Spleen (tissue), 11 donors: ENCODE data around the gene AFAP1L2. TPM values are rescaled to one million over a fixed set of nuclear protein-coding genes. Genes with fewer than 3 reads are reported as not detected.

ENCODE experiments used
- DNase-seq: peaks from one replicate; pipeline ENCODE4 v3.0.0-alpha.2; 2020
- H3K27ac ChIP-seq, 8 donors: fragments of 200-600 bp; sonication (generic) in 7 of 8; 1 replicate in 4 of 8; 2 replicates in 4 of 8; pipeline versions ENCODE4 v1.5.0 to v1.8.0; 2016 to 2021; ENCODE audit warnings: inconsistent platforms in 4 of 8, mild to moderate bottlenecking in 4 of 8, moderate library complexity in 1 of 8
- H3K27me3 ChIP-seq, 7 donors: fragments of 200-600 bp; sonication (generic) in 6 of 7; replicated peaks in 1 of 7; 1 replicate in 4 of 7; 2 replicates in 3 of 7; pipeline versions ENCODE4 v1.5.0 to v1.8.0; 2016 to 2021; ENCODE audit warnings: inconsistent platforms in 3 of 7, mild to moderate bottlenecking in 1 of 7
- H3K36me3 ChIP-seq, 6 donors: fragments of 200-600 bp; sonication (generic) in 5 of 6; 1 replicate in 4 of 6; 2 replicates in 2 of 6; pipeline versions ENCODE4 v1.5.0 to v1.8.0; 2016 to 2021; ENCODE audit warnings: inconsistent platforms in 2 of 6
- H3K4me1 ChIP-seq, 6 donors: fragments of 200-600 bp; sonication (generic) in 5 of 6; 1 replicate in 3 of 6; 2 replicates in 3 of 6; pipeline versions ENCODE4 v1.5.0 to v1.8.0; 2016 to 2021; ENCODE audit warnings: inconsistent platforms in 3 of 6
- H3K4me3 ChIP-seq, 8 donors: fragments of 200-600 bp; sonication (generic) in 7 of 8; 1 replicate in 4 of 8; 2 replicates in 4 of 8; pipeline versions ENCODE4 v1.5.0 to v1.8.0; 2016 to 2021; ENCODE audit warnings: inconsistent platforms in 4 of 8, mild to moderate bottlenecking in 4 of 8, moderate library complexity in 2 of 8
- H3K9me3 ChIP-seq, 8 donors: fragments of 200-600 bp; sonication (generic) in 7 of 8; 1 replicate in 4 of 8; 2 replicates in 4 of 8; pipeline versions ENCODE4 v1.5.0 to v1.8.0; 2016 to 2021; ENCODE audit warnings: inconsistent platforms in 4 of 8
- CTCF ChIP-seq, 11 experiments: fragments of 200-600 bp in 7 of 11; fragments of 450-650 bp in 4 of 11; sonication (generic) in 4 of 11; IDR thresholded peaks in 8 of 11; conservative IDR thresholded peaks in 3 of 11; 1 replicate in 7 of 11; 2 replicates in 4 of 11; pipeline versions ENCODE4 v1.4.0 to v1.8.0; 2016 to 2021; ENCODE audit warnings: antibody characterized with exemption in 11 of 11, inconsistent platforms in 4 of 11, mild to moderate bottlenecking in 1 of 11
- POLR2A ChIP-seq, 3 donors: fragments of 450-650 bp; IDR thresholded peaks; one replicate each; pipeline ENCODE4 v1.5.1; 2017; ENCODE audit warnings: antibody characterized with exemption in 3 of 3, mild to moderate bottlenecking in 1 of 3
- POLR2AphosphoS5 ChIP-seq, 3 donors: sonication (generic); formaldehyde crosslinking; IDR thresholded peaks; one replicate each; pipeline ENCODE4 v1.5.1; 2017; ENCODE audit warnings: antibody characterized with exemption in 3 of 3
- WGBS, 5 donors: extraction: QIAGEN DNeasy Blood & Tissue Kit in 3 of 5; methylation state at CpG; one replicate each; pipeline versions ENCODE4 v1.1.5 to v1.1.7; 2013 to 2018; 5-methylcytosine and 5-hydroxymethylcytosine counted together
- intact Hi-C: fragments of 100-400 bp; cut with DNase I; formaldehyde crosslinking; loops from one replicate; pipeline ENCODE4 v1.15.0; 2023; ENCODE audit warnings: low total_unique reads
- polyA plus RNA-seq, 3 donors: library from polyadenylated mRNA; stranded (reverse); fragments of 200-250 nt; gene quantifications; one replicate each; pipeline ENCODE4 v1.2.1, GENCODE V29; 2013
- total RNA-seq, 7 donors: library from RNA; depleted of rRNA in 3 of 7; stranded (reverse); fragments of >200 nt in 3 of 7; fragmentation: NEBNext Ultra II Directional in 4 of 7; extraction: Animal tissue kit (Norgen Biotek cat#: 25700) in 4 of 7; gene quantifications; one replicate each; pipeline versions ENCODE4 v1.1.0 to v1.2.1, GENCODE V29; 2016 to 2021
- donor health status: healthy with polysubstance abuse.
- donor health status: DM: no; HTN: no; CAD: no; lungs with moderate emphysema.
- donor health status: DM: no; HTN: no; CAD: no.
- donor health status: Bipolar disorder and iron deficiency.
- donor health status: healthy.
- donor health status: DM: no; HTN: no; CAD: no.
- donor health status: DM: yes; HTN: yes; CAD: no.

AFAP1L2 gene
- total and polyA plus RNA-seq, 10 donors = 18.3 to 273 (median 180) TPM

GRCh38 chr10:114284346-114285071, 119.8 kb downstream of the AFAP1L2 start:
- peak; percentile 64 for DNase-seq
- H3K4me1 ChIP-seq = peaks cover 0 to 17% (median 9%) of the 10 kb centered on the region in 6 donors
- no peak overlapping the region for H3K27ac ChIP-seq
- H3K36me3 ChIP-seq = no peaks in the 10 kb centered on the region
- intact Hi-C loops = no loop called here
- H3K9me3 ChIP-seq = no peaks in the 10 kb centered on the region
- H3K27me3 ChIP-seq = no peaks in the 10 kb centered on the region
- TF ChIP-seq POLR2A (IDR thresholded peaks at IDR 0.05) (no peak), POLR2AphosphoS5 (IDR thresholded peaks at IDR 0.05) (peak in 2 of 3 donors; percentile 36 to 52)
- WGBS, 5 donors = 69 to 81% (median 76%) methylated on average over 13 of the region's 13 CpGs
- no peak overlapping the region for H3K4me3 ChIP-seq

- 77 to 95% (median 87%) methylated on average over 6 of the region's 6 CpGs for WGBS, 5 donors
- H3K27me3 ChIP-seq = peaks cover 0 to 4% (median 0%) of the 10 kb centered on the region in 7 donors
- TF ChIP-seq POLR2AphosphoS5 (IDR thresholded peaks at IDR 0.05) (no peak), POLR2A (IDR thresholded peaks at IDR 0.05) (no peak), CTCF (IDR thresholded peaks at IDR 0.05 in 8 of 11, conservative IDR thresholded peaks at IDR 0.05 in 3 of 11) (no peak)
- DNase-seq = no peak
- intact Hi-C loops = no loop called here
- no peak overlapping the region for H3K27ac ChIP-seq
- no peaks in the 10 kb centered on the region for H3K9me3 ChIP-seq
- no peak overlapping the region for H3K4me3 ChIP-seq
- peaks cover 0 to 16% (median 8%) of the 10 kb centered on the region in 6 donors for H3K4me1 ChIP-seq
- no peaks in the 10 kb centered on the region for H3K36me3 ChIP-seq
Measured at GRCh38 chr10:114283535-114284234, 120.6 kb downstream of the AFAP1L2 start.

- Histone ChIP-seq H3K4me3 (no peak overlapping the region), H3K4me1 (peaks cover 0 to 16% (median 8%) of the 10 kb centered on the region in 6 donors), H3K9me3 (no peaks in the 10 kb centered on the region), H3K27ac (no peak overlapping the region), H3K36me3 (no peaks in the 10 kb centered on the region), H3K27me3 (peaks cover 0 to 7% (median 0%) of the 10 kb centered on the region in 7 donors)
- WGBS, 5 donors = 85 to 93% (median 92%) methylated on average over 9 to 10 of the region's 10 CpGs
- TF ChIP-seq POLR2A (IDR thresholded peaks at IDR 0.05) (no peak), POLR2AphosphoS5 (IDR thresholded peaks at IDR 0.05) (no peak), CTCF (IDR thresholded peaks at IDR 0.05 in 8 of 11, conservative IDR thresholded peaks at IDR 0.05 in 3 of 11) (no peak)
- intact Hi-C loops = no loop called here
- peak; percentile 55 for DNase-seq
Measured at GRCh38 chr10:114283091-114283490, 121.2 kb downstream of the AFAP1L2 start.

GRCh38 chr10:114282526-114282925, 121.8 kb downstream of the AFAP1L2 start:
- WGBS, 5 donors = 71 to 97% (median 88%) methylated on average over 2 of the region's 2 CpGs
- Histone ChIP-seq H3K27me3 (peaks cover 0 to 13% (median 0%) of the 10 kb centered on the region in 7 donors), H3K4me3 (no peak overlapping the region), H3K27ac (no peak overlapping the region), H3K4me1 (peaks cover 0 to 16% (median 8%) of the 10 kb centered on the region in 6 donors), H3K36me3 (no peaks in the 10 kb centered on the region), H3K9me3 (no peaks in the 10 kb centered on the region)
- TF ChIP-seq POLR2A (IDR thresholded peaks at IDR 0.05) (no peak), CTCF (IDR thresholded peaks at IDR 0.05 in 8 of 11, conservative IDR thresholded peaks at IDR 0.05 in 3 of 11) (no peak), POLR2AphosphoS5 (IDR thresholded peaks at IDR 0.05) (no peak)
- DNase-seq = peak; percentile 30
- intact Hi-C loops = no loop called here
